Suppressor macrophage treated with lipopolysaccharide for 4 hours (primary cell): Measurements from ENCODE around the gene HOGA1.
"Not testable (repeated sequence)": the region's sequence is repeated elsewhere in the genome, so short reads cannot be mapped to it uniquely, and the experiment has no call there.

ENCODE experiments used
- DNase-seq: peaks from one replicate; pipeline ENCODE4 v3.0.0-alpha.2; 2020

HOGA1 gene

GRCh38 chr10:97584060-97584797, at the start of gene HOGA1:
Gene HOGA1, plus strand, starts transcription at chr10:97584389. Its CDS starts 315 bp downstream, at chr10:97584704.
- no peak for DNase-seq

DNA sequence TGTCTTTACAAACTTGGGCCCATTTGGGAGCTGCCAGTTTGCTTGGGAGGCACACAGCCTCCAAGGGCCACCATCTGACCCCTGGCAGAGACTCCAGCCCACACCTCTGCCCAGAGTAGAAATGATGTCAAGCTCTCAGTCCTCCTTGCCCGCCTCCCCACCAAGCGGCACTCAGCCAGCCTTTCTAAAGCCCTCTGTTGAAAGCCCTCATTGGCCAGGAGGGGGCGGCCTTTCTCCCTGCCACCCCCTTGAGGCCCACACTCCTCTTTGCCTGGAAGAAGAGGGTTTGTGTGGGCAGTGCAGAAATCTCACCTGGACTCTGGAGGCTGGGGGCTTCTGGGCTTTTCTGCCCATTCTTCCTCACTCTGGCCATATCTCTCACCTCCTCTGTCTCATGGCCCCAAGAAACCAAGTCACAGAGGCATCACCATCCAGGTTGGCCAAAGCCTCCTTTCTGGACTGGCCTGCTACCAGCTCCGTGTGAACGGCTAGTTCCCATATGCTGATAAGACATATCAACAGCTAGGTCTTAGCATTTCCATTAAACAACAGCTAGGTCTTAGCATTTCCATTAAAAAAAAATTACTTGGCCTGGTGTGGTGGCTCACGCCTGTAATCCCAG, 49.3 kb upstream of the HOGA1 start:
- DNase-seq = peak; percentile 62

DNA sequence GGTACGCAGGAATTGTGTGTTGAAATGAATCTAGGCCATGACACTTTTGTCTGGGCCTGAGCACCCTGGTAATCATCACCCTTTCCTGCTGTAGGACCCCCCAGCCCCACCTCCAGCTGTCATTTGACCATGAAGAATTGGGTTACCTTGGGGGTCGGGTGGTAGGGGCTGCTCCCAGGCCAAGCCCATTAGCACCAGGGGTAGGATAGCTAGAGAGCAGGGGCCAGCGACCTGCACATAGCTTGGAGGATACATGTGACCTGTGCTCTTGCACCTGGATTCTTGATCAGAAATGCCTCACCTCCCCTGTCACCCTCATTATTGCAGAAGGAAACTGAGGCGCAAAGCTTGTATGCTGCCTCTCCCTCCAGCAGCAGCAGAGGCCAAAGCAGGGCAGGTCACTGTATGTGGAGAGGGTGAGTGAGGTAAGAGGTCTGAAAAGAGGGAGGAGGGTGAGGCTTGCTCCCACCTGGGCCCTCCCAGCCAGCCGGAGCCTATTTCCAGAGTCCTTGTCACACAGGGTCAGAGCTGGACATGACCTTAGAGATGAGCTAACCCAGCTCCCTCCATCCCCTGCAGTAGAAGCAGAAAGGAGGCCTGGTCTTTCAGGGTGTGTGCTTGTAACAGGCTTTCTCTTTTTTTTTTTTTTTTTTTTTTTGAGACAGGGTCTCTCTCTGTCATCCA, 46.9 kb upstream of the HOGA1 start:
- no peak for DNase-seq

DNA sequence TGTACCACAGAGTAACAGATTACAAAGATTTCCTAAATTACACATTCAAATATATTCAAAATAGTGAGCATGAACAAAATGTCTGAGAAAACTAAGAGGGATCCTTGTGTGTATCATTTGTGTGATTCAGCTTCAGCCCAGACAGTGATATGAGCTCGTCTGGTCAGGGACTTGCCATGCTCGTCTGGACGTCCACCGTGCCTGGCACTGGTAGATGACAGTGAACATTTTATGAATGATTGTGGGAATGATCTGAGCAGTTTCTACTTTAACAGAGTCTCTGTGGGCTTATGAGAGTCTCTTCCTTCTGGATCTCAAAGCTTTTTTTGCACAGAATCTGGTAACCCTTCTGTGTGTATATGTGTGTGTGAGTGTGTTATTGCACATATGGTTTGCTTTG, 45.8 kb upstream of the HOGA1 start:
- DNase-seq = no peak

DNA sequence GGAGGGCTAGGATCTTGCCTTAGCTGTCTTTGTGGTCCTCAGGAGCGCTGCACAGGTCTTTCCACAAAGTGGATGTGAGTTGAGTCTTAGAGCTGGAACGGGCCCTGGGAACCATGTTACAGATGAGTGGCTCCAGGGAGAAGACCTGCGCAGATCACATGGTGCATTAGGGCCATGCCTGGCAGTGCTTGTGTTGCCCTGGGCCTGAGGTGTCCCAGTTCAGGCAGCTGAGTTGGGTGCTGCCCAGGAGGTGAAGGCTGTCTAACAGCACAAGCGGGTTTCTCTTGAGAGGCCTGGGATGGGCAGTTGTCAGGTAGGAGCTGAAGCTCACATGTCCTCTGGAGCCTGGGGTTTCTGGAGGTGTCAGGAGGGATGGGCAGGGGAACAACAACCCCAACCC, 45.4 kb upstream of the HOGA1 start:
- no peak for DNase-seq

- DNase-seq = no peak
Observed at GRCh38 chr10:97539523-97540200, 44.5 kb upstream of the HOGA1 start.

GRCh38 chr10:97540669-97541500, 43.3 kb upstream of the HOGA1 start:
- DNase-seq = no peak

DNA sequence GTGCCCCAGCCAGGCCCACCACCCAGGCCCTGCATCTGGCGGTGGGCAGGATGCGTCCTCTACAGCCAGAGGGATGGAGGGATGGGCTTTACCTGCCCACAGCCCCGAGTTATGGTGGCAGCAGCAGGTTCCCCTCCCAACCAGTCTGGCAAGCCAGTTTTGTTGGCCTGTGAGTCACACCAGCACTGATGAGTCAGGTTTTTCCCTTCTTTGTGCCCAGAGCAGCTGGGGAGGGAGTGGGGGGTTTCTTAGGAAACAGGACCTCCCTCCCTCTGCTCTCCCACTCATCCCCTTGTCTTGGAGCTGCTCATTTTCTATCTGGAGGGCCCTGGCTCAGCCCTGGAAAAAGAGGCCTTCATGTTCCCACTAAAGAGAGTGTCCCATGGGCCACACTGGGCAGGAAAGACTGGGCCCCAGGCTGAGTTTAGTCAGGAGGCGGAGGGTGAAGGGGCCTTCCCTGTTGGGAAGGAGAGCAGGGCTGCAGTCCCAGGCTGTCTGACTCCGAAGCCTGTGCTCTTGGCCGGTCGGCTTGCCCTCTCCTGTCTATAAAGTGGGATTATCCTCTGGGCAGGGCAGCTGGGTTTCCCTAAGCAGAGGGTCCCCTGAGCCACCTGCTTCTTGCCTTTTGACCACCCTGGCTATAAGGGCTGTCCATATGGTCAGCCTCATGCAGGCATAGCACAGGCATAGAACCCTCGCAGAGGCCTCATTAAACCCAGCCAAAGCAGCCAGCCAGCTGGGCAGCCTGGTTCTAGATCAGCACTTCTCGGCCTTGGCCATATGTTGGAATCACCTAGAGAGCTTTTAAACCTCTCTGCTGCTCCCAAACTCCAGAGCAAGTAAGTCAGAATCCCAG, 41.8 kb upstream of the HOGA1 start:
- peak; percentile 80 for DNase-seq

DNA sequence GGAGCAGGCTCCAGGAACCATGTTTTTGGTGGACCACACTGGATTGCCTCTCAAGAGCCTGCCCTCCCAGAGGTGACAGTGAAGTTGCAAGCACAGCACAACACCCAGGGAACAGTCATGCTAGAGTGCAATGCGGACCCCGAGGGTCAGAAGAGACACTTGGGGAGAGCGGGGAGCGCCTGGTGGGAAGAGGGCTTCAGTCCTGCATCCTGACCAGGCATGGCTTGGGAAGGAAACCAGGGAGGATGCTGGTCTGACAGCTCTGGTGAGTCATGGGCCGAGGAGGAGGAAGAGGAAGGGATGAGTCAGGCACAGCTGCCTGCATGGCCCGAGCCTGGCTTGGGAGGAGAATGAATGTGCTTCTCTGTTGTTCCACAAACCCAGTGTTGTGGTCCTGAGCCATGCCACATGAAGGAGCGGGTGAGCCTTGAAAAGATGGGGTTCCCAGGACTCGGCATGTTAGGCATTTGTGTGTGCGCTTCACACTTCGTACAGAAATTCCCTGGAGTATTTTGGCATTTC, 41.1 kb upstream of the HOGA1 start:
- DNase-seq = peak; percentile 91

DNA sequence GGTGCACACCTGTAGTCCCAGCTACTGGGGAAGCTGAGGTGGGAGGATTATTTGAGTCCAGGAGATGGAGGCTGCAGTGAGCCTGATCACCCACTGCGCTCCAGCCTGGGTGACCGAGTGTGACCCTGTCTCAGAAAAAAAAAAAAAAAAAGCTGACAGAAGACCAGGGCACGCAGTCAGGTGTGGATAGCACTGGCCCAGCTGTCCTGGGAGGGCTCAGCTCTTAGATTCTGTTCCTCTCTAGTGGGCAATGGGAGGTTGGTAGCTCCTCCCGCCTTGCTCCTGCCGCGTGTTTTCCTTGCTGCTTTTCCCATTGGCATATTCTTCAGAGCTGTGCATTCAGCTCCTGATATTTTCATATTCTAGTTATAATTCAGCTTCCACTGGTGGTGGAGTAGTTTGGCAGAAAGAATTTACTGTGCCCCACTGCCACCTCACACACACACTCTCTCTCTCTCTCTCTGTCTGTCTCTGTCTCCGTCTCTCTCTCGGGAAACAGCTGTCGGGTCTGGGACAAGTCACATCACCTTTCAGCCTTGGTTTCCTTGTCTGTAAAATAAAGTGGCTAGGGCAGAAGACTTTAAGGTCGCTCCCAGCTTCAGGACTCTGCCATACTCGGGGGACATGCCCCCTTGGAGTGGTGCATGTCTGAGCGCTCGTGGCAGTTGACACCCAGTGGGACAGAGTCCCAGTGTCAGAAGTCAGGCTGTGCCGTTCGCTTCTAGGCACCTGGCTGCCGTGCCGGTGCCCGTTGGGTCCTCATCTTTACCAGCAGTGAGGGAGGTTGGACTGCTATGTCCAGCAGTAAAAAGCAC, 37.5 kb upstream of the HOGA1 start:
- DNase-seq = no peak

- DNase-seq = no peak
Observed at GRCh38 chr10:97547271-97547600, 37.0 kb upstream of the HOGA1 start.

GRCh38 chr10:97547962-97548361, 36.2 kb upstream of the HOGA1 start:
- DNase-seq = no peak

DNA sequence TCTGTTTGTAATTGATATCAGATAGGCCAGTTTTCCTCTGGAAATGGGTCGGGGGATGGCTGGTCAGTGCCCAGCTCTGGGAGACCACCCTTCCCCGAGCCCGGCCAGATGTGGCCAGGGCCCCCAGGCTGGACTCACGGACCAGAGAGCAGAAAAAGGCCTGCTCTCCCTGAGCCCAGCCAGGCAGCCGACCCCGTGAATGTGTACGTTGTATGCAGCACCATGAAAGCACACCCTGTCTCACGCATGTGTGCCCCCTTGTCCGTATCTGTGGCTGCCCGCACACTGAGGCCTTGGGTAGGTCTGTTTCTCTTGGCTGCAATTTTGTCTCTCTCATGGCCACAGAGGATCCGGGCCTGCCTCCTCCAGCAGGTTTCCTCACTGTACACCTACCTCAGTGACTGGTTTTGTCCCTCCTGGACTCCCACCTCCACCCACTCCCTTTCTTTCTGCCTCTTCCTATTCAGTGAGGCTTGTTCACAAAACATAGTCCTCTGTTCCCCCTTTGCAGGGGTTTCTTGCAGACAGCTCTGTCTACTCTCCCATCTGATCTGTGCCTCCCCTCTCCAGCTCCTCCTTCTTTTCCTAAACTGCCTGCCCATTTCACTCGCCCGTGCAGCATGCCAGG, 35.2 kb upstream of the HOGA1 start:
- DNase-seq = no peak

- DNase-seq = no peak
Observed at GRCh38 chr10:97549587-97550322, 34.4 kb upstream of the HOGA1 start.

DNA sequence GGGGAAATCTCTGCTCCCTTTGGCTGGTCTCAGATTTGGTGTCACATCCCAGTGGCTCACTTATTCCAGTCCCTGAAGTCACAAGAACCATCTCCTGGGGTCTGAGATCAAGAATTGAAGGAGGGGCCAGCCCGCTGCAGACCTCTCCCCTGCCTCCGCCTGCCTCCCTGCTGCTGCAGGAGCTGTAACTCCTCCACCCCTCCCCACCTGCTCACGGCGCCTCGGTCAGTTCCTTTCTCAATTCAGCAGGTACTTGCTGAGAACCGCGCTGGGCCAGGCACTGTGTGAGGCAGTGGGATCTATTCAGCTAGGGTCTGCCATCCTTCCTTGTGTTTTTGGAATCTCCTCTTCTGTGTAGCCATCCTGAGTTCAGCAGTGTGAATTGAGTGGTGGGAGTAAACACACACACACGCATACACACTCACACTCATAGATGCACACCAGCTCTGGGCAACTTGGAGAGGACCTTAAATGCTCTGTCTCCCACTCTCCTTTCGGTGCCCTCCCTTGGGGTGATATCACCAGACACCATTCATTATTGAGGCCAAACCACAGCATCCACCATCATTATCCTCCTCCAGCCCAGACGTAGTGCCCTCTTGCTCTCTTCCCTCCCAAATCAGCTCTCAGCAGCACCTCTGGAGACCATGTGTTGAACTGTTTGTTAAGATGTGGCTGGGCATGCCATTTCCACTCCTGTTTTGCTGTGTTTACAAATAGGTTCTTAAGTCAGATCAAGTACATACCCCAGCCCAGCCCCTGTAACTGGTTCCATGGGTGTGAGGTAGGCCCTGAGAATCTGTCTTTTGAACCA, 33.6 kb upstream of the HOGA1 start:
- DNase-seq = no peak

DNA sequence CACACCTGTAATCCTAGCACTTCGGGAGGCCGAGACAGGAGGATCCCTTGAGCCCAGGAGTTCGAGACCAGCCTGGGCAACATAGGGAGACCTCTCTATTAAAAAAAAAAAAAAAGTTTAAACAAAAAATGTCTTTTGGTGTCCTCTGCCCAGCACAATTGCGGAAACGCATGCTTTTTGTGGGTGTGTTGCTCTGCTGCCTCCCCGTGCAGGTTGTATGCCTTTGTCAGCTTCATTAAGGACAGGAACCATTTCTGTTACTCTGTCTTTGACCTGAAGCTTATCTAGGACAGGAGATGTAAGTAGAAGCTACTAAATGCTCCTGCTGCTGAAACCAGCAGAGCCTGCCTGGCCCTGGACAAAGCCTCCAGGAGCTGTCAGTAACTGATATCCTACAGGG, 32.9 kb upstream of the HOGA1 start:
- no peak for DNase-seq

- peak; percentile 49 for DNase-seq
Observed at GRCh38 chr10:97553575-97554031, 30.6 kb upstream of the HOGA1 start.

DNA sequence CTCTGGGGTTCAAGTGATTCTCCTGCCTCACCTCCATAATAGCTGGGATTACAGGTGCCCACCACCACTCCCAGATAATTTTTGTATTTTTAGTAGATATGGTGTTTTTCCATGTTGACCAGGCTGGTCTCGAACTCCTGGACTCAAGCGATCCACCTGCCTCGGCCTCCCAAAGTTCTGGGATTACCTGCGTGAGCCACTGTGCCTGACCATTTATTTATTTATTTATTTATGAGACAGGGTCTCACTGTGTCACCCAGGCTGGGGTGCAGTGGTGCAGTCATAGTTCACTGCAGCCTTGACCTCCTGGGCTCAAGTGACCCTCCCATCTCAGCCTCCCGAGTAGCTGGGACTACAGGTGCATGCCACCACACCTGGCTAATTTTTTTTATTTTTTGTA, 29.9 kb upstream of the HOGA1 start:
- not testable (repeated sequence) for DNase-seq
